GM18868 (cell line): Measurements from ENCODE around the gene MAPK8.

Experiments
- ATAC-seq: cut with Tn5 transposase; IDR thresholded peaks from one replicate; pipeline ENCODE4 v1.9.1; 2021; ENCODE audit warnings: mild to moderate bottlenecking, moderate library complexity; ENCODE audit not compliant: unreplicated experiment

MAPK8 gene

GRCh38 chr10:48446785-48447184 is 140.3 kb downstream of the MAPK8 start:
- no peak for ATAC-seq

GRCh38 chr10:48447356-48448215 is 141.1 kb downstream of the MAPK8 start:
- no peak for ATAC-seq

- no peak for ATAC-seq
Measured at GRCh38 chr10:48448796-48449195, 142.3 kb downstream of the MAPK8 start.

- ATAC-seq = no peak
Measured at GRCh38 chr10:48449501-48450232, 143.2 kb downstream of the MAPK8 start.

DNA sequence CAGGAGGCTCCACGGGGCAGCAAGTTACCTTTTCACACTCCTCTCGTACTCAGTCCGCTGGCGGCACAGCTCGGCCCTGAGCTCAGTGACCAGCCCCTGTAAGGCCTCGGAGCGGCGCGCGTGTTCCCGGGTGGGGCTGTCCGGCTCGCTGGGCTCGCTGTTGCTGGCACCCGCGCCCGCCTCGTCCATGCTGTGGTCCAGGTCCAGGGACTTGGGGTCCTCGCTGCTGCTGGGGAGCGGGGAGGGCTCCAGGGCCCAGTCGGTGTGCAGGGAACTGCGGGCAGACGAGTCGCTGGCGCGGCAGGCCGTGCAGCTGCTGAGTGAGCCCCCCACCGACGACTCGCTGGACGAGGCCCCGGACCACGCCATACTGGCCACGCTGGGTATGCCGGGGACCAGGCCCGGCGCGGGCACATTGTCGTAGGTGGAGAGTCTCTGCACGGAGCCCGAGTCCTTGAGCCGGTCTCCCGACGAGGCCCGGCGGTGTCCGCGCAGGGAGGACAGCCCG is 143.8 kb downstream of the MAPK8 start:
- no peak for ATAC-seq

DNA sequence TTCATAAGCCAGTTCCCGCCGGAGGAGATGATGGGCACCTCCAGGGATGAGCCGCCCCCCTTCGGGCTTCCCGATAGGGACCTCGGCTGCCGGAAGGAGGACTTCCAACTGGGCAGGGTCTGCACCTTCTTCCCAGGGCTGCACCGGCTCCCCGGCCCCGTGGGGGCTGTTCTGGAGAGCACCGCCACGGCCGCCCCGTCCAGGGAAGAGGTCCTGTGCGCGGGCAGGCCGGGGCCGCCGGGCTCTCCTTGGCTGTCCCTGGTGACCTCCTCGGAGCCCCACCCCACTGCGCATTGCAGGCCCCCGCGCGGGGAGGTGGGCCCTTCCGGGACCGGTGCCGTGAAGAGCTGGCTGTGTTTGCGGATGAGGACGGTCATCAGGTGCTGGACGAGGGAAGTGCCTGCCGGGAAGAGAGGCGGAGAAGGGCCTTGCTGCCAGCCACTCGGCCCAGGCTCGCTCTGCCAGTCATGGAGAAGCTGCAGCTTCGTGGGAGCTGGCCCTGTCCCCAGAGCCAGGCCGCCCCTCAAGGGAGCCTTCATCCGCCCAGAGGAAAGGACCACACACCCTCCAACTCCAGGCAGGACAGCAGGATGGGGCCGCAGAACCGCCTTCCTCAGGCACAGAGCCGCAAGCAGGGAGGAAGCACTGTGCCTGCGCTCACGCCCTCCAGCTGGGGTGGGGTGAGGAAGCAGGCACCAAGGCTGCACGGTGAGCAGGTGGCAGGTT is 144.4 kb downstream of the MAPK8 start:
- no peak for ATAC-seq

DNA sequence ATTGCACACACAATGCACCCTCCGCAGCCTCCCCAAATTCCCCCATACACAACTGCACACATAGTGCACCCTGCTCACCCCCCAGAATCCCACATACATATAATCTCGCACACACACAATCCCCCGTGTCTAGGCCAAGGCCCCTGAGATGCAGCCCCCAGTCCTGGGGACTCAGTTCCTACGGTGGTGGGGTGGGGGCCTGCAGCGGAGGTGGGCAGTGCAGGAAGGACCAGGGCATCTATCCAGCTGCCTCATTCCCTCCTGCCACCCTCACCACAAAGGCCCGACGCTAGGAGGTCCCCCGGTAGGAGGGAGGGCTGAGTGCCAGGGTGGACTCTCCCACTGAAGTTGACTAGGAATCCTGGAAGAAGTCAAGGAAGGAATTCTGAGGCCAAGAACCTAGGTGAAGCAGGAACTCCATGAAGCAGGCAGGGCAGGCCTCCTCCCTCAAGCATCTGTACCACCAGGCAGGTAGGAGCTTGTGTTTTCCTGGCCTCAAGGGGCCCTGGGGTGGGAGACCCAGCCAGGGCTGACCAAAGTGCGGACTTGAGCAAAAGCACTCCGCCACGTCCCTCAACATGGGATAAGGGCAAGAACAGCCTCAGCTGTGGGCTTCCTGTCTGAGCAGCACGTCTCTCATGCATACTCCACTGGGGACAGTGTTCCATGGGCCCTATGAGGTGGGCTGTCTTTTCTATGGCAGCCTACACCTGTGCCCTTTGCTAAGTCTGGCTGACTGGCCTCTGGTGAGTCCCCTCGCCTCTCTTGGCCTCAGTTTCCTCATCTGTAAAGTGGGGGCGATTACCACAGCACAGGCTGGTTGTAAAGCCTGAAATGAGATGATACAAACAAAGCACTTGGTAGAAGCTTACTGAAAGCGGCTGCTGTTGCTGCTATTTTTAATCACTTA is 145.7 kb downstream of the MAPK8 start:
- no peak for ATAC-seq

- ATAC-seq = no peak
Measured at GRCh38 chr10:48452879-48453412, 146.5 kb downstream of the MAPK8 start.

DNA sequence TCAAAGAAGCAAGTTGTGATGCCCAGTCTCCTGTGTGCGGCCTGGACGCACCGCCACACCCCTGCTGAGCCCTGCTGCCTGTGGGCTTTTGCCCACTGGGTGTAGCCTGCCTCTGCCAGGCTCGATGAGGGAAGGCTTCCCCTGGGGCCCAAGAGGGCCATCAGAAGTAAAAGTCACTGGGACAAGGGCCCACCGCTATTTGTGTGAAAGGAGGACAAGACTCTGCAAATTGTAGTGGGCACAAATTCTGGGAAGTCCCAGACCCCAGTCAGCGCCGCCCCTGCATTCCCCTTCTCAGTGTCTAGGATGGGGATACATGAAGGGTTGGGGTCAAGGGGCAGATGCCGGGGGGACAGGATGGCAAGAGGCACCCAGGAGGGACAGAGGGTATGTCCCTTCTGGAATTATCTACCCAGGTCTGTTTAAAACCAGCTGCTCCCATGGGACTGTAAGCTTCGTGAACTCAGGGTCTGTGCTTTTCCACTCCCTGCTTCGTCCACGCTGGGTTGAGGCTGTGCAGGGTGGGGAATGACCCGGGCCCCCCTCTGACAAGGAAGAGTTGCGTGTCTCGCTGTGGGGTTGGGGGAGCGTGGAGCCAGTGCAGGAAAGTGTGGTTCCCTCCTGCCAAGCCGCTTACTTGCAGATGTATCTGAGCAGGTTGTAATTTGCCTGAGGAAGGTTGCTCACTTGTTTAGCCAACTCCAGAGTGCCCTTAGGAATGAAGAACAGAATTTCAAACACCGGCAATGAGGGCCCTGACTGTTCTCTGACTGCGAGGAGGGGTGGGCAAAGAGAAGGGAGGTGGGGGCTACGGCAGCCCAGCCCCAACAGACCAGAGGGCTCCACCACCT is 147.2 kb downstream of the MAPK8 start:
- no peak for ATAC-seq

DNA sequence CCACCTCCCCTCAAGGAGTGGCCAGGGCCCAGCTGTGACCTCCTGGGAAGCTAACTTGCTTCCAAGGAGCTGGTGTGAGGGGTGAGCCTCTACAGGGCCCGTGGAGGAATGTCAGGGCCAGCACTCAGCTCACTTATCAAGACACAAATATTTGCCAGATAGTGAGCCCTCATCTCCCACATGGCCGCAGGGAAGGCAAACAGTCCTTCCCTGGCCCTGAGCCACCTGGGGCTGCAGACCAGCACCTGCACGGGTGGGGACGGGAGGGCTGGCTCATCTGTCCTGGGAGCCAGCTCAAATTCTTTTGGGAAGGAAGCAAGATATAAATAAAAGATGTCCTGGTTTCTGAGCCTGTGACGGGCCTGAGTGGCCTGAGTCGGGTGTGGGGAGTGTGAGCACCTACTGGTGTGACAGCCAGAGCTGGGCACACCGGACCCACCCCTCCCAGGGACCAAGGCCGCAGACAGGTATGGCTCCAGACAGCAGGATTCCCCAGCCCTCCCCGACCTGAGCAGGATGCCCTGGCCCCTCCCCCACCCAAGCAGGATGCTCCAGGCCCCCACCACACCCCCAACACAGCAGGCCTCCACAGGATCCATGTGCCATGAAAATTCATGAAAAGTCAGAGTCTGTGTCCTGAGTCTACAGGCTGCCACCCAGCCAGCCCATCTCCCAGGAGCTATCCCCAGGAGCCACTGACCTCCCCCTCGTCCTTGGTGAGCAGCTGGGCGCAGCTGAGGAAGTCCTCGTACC is 148.0 kb downstream of the MAPK8 start:
- ATAC-seq = no peak

- ATAC-seq = no peak
Measured at GRCh38 chr10:48455055-48455391, 148.5 kb downstream of the MAPK8 start.

GRCh38 chr10:48455392-48456151 is 149.1 kb downstream of the MAPK8 start:
- no peak for ATAC-seq

DNA sequence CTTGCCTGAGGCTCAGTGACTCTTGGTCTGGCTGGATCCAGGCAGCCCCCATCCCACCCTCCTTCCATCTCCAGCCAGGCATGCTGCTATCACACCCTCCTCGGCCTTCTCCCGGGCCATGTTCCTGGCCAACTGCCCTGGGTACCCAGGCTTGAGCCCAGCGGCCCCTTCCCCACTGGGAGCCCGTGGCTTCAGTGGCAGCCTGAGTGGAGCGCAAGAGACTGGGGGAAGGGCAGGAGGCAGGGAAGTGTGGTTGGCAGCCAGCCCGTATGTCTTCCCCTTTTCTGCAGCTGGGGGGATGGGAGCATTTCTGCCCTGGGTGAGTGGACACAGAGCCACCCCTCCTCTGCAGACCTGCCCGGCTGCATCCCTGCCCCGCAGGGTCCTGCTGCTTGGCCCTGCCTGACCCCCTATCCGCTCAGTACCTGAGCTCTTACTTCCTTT is 149.9 kb downstream of the MAPK8 start:
- ATAC-seq = no peak

DNA sequence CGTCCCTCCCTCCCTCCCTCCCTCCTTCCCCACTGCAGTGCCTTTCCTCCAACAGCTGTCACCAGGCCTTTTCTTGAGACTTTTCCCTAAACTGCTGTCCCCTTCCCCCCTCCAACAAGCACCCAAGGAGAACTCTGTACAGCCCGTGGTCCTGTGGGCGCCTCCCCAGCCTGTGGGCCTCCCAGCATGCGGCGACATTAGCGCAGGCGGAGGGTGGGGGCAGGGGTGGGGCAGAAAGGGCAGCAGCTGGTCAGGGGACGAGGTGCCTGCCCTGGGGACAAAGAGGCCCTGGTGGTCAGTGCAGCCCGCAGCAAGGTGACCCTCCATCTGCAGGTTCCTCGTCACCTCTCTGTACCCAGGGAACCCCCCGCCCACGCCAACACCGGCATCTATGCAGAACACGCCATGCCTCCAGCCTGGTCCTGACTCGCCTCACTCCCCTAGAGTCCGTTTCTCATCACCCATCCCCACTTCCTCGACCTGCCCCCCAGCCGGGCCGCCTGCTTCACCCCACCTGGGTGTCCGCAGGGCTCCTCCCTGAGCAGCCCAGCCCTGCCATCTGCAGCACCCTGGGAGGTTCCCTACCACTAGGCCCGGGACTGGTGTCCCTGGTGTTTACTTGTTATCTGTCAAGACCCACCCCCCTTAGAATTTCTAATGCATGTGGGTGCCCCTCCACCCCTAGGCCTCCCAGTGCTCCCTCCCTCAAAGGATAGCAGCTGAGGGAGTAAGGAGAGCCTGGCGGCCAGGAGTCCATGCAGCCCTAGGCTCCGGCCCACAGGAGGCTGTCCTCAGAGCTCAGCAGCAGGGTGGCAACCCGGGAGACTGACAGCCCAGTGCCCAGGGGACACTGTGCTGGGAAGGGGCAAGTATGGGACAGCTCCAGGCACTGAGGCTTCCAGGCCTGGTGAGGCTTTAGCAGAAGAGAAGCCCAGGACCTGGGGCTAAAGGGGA is 150.6 kb downstream of the MAPK8 start:
- ATAC-seq = peak; percentile 76

DNA sequence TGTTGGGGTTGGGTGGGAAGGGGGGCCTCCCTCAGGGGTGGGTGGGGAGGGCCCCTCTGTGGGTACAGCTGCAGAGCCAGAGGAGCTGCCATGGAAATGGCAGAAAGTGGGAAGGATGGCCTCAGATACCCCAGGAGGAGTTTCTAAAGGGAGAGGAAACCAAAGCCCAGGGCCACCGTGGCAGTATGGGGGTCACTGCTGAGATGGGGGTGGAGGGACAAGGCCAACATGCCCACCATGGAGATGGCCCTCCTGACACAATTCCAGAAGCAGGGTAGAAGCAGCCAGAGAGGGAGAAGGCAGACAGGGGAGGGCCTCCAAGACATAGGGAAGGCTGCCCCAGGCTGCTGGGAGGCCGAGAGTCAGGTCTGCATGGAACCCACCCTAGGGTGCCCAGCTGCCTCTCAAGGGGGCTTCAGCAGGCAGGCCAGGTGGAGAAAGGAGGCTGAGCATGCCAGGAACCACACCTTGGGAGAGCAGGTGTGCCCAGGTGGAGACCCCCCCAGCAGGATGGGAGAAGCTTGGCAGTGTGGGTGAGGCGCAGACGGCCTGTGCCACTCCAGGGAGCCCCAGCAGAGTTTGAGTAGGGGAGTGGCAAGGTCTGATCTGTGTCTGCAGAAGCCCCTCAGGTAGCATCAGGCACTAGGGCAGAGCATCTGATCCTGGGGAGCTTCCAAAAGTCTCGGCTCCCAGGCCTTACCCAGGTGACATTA is 151.6 kb downstream of the MAPK8 start:
- ATAC-seq = no peak

DNA sequence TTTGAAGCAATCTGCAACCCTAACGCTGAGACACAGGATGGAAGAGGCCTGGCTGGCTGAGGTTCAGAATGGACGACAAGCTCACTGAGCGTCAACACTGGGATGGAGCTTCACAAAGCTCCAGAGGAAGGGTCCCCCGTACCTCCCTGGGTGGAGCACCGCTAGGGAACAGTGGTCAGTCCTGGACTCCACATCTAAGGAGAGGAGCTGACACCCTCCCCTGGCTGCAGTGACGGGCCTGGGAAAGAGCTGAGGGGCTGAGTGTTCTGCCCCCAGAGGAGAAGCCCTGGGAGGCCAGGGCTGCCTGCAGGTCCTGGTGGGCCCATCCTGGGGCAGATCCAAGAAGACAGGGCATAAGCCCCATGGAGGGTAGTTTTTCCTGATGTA is 152.2 kb downstream of the MAPK8 start:
- ATAC-seq = no peak
